GM12891 (cell line): ENCODE measurements around the gene ZFHX3.

Experiments used
- POLR2A ChIP-seq: IDR thresholded peaks from 2 replicates; pipeline ENCODE4 v1.6.1; 2011; ENCODE audit warnings: low read depth, low read length, control low read depth
- POLR2AphosphoS5 ChIP-seq: IDR thresholded peaks from 2 replicates; pipeline ENCODE4 v1.6.1; 2011; ENCODE audit warnings: low read depth, low read length, control low read depth
- TAF1 ChIP-seq: IDR thresholded peaks from 2 replicates; pipeline ENCODE4 v1.6.1; 2011; ENCODE audit warnings: low read depth, low read length, control low read depth

DNA sequence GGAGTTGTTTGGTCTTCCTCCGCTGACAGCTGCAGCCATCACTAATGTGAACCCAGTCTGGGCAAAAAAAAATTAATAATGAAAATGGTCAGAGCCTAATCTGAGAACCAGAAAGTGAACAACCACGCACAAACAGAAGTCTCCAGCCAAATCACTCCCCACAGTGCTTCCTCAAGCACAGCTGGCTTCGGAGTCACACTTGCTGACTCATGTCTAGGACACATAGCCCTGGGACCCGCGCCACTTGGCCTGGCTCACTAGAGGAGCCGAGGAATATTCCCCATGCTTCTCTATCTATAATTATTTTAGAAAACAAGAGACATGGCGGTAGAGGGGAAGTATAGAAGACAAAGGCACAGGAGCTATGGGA is 109.1 kb downstream of the ZFHX3 start:
- TF ChIP-seq POLR2A = no peak
- TF ChIP-seq TAF1 = no peak
- no peak for TF ChIP-seq POLR2AphosphoS5
